Glutamatergic neuron (in vitro differentiated cells): ENCODE results near the gene CD6. TPM values are rescaled to one million over a fixed set of nuclear protein-coding genes. Genes with fewer than 3 reads are reported as not detected.

ENCODE experiments used
- DNase-seq: peaks from one replicate; pipeline ENCODE4 v3.0.0; 2022
- H3K27ac Mint-ChIP-seq: one replicate; pipeline ENCODE4 v1.8.0; 2020; ENCODE audit warnings: mild to moderate bottlenecking, mixed read lengths, inconsistent platforms; ENCODE audit not compliant: unreplicated experiment
- H3K27me3 Mint-ChIP-seq: one replicate; pipeline ENCODE4 v1.8.0; 2020; ENCODE audit warnings: mild to moderate bottlenecking, moderate library complexity, mixed read lengths, inconsistent platforms; ENCODE audit not compliant: unreplicated experiment
- H3K36me3 Mint-ChIP-seq: one replicate; pipeline ENCODE4 v1.8.0; 2020; ENCODE audit warnings: mild to moderate bottlenecking, mixed read lengths, inconsistent platforms; ENCODE audit not compliant: unreplicated experiment
- H3K4me1 Mint-ChIP-seq: one replicate; pipeline ENCODE4 v1.8.0; 2020; ENCODE audit warnings: mild to moderate bottlenecking, low read depth, mixed read lengths, inconsistent platforms; ENCODE audit not compliant: unreplicated experiment
- H3K4me3 Mint-ChIP-seq: one replicate; pipeline ENCODE4 v1.8.0; 2020; ENCODE audit warnings: mild to moderate bottlenecking, mixed read lengths, inconsistent platforms; ENCODE audit not compliant: unreplicated experiment
- H3K9me3 Mint-ChIP-seq: one replicate; pipeline ENCODE4 v1.8.0; 2020; ENCODE audit warnings: mild to moderate bottlenecking, moderate library complexity, mixed read lengths, inconsistent platforms; ENCODE audit not compliant: unreplicated experiment
- total RNA-seq: library from RNA; stranded (reverse); fragmentation: NEBNext Ultra II Directional; extraction: Animal tissue kit (Norgen Biotek cat#: 25700); gene quantifications from one replicate; pipeline ENCODE4 v1.2.1, GENCODE V29; 2021; ENCODE audit not compliant: unreplicated experiment
- TF ChIP-seq, protein P1 (sequence below): fragments of 200-600 bp; sonication (generic); IDR thresholded peaks from one replicate; pipeline ENCODE4 v1.5.0; 2021; ENCODE audit not compliant: partially characterized antibody, unreplicated experiment

The CD6 gene
- total RNA-seq, 1 donor from 2014 or later, result not detected

DNA sequence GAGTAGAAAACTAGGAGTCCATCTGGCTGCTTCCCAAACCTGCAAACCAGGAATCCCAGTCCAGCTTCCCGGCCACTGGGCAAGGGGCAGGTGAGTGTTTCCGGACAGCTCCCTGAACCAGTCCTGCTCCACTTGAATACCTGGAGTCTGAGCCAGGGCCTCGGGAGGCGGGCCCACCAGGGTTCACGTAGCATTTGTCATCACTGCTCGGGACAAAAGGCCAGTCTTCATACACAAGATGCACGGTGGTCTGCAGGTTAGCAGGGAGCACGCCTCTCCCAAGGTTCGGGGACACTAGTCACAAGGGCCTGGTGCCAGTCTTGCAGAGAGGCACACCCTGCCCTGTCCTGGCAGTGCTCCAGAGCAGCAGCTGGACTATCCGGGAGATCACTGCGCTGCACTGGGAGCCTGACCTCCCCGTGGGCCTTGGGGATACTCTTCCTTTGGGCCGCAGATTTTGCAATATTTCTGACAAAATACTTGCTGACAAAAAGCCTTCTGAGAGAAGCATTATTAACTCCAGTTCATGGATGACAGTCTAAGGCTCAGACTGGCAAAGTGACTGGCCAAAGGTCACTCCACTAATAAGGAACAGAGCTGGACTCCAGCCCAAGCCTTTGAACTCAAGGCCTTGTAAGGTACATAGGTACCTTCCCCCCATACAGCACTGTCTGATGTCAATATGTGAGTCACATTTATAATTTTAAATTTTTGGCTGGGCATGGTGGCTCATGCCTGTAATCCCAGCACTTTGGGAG, 25.1 kb downstream of the CD6 start:
- Mint-ChIP-seq H3K27me3 (peaks cover 3% of the 10 kb centered on the region), H3K9me3 (peaks cover 4% of the 10 kb centered on the region), H3K36me3 (no peaks in the 10 kb centered on the region), H3K4me1 (peaks cover 15% of the 10 kb centered on the region), H3K4me3 (no peak overlapping the region), H3K27ac (no peak overlapping the region)
- TF ChIP-seq, protein P1, sequence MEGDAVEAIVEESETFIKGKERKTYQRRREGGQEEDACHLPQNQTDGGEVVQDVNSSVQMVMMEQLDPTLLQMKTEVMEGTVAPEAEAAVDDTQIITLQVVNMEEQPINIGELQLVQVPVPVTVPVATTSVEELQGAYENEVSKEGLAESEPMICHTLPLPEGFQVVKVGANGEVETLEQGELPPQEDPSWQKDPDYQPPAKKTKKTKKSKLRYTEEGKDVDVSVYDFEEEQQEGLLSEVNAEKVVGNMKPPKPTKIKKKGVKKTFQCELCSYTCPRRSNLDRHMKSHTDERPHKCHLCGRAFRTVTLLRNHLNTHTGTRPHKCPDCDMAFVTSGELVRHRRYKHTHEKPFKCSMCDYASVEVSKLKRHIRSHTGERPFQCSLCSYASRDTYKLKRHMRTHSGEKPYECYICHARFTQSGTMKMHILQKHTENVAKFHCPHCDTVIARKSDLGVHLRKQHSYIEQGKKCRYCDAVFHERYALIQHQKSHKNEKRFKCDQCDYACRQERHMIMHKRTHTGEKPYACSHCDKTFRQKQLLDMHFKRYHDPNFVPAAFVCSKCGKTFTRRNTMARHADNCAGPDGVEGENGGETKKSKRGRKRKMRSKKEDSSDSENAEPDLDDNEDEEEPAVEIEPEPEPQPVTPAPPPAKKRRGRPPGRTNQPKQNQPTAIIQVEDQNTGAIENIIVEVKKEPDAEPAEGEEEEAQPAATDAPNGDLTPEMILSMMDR, result no peak
- peak; percentile 10 for DNase-seq

DNA sequence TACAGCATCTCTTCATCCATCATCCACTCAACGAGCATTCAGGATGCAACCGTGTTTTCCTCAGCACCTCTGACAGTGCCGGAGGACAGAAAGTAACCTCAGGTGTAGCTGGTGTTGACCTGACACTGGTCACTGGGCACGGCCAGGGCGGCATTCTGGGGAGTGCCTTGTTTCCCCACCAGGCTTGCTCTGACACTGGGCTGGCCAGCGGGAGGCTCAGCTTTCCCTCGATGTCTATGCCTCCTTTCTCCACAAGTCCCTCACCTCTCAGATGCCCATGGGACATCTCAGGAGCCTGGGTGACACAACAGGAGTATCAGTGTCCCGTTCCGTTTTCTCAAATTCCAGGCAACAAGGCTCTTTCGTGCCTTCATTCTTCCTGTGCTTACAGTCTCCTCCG, 28.9 kb downstream of the CD6 start:
- peaks cover 6% of the 10 kb centered on the region for H3K27me3 Mint-ChIP-seq
- no peaks in the 10 kb centered on the region for H3K9me3 Mint-ChIP-seq
- H3K4me1 Mint-ChIP-seq, result peaks cover 5% of the 10 kb centered on the region
- H3K4me3 Mint-ChIP-seq, result no peak overlapping the region
- peak; percentile 4 for DNase-seq
- H3K27ac Mint-ChIP-seq, result no peak overlapping the region
- TF ChIP-seq, protein P1, result no peak
- no peaks in the 10 kb centered on the region for H3K36me3 Mint-ChIP-seq

DNA sequence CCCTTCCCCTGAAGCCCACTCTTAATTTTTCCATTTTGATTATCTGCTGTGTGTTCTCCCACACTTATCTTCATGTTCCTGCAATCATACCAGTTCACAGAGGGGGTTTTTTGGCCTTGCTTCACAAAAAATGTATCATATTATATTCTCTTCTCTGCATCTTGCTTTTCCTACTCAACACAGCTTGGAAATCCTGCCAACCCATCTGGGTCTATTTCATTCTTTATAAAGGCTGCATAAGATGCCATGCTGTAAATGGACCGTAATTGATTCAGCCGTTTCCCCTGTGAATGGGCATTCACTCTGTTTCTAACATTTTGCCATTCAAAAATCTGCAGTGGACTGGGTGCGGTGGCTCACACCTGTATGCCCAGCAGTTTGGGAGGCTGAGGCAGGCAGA, 30.5 kb downstream of the CD6 start:
- no peak for DNase-seq
- Mint-ChIP-seq H3K27ac (no peak overlapping the region), H3K9me3 (no peaks in the 10 kb centered on the region), H3K36me3 (no peaks in the 10 kb centered on the region), H3K27me3 (peaks cover 6% of the 10 kb centered on the region), H3K4me3 (no peak overlapping the region), H3K4me1 (peaks cover 5% of the 10 kb centered on the region)
- TF ChIP-seq, protein P1, result no peak

DNA sequence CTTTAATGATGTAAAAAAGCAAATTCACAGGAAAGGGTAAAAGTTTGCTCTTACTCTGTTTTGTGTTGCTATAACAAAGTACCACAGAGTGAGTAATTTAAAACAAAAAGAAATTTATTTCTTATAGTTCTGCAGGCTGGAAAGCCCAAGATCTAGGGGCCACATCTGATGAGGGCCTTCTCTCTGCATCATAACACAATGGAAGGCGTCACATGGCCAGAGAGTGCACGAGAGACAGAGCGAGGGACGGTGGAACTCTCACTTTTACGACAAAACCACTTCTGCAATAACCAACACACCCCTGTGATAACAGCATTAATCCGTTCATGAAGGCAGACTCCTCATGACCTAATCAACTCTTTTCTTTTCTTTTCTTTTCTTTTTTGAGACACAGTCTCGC, 31.1 kb downstream of the CD6 start:
- no peak for DNase-seq
- Mint-ChIP-seq H3K27me3 (peaks cover 8% of the 10 kb centered on the region), H3K4me3 (no peak overlapping the region)

DNA sequence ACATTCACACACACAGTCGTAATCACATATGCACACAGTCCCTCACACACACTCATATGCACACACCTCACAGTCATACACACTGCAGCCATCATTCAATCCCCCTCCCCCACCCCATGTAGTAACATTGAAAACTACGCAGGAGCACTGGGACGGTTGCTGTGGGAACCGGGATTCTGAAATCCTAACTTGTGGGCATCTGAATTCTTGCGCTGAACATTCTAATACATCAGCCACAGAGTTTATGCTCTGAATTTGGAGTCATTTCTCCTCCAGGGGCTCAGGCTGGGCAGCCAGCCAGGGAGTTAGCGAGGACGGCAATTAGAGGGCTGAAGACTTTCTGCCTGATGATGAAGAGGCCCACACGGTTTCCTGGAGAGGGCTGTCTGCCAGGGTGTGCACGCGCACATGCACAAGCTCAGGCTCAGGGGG, 32.7 kb downstream of the CD6 start:
- Mint-ChIP-seq H3K27ac (no peak overlapping the region), H3K9me3 (no peaks in the 10 kb centered on the region), H3K27me3 (peaks cover 14% of the 10 kb centered on the region), H3K36me3 (no peaks in the 10 kb centered on the region), H3K4me3 (no peak overlapping the region), H3K4me1 (peaks cover 5% of the 10 kb centered on the region)
- DNase-seq, result no peak
- TF ChIP-seq, protein P1, result no peak

More for the DNA sequence above, 31.1 kb downstream of the CD6 start:
- TF ChIP-seq, protein P1, result no peak
- no peaks in the 10 kb centered on the region for H3K36me3 Mint-ChIP-seq
- peaks cover 5% of the 10 kb centered on the region for H3K4me1 Mint-ChIP-seq
- H3K9me3 Mint-ChIP-seq, result no peaks in the 10 kb centered on the region
- no peak overlapping the region for H3K27ac Mint-ChIP-seq
